ENCODE measurements around the gene RPS19.
"Not testable (repeated sequence)": the region's sequence is repeated elsewhere in the genome, so short reads cannot be mapped to it uniquely, and the experiment has no call there.

RPS19 gene

GRCh38 chr19:41911889-41912731 lies 52.1 kb downstream of the RPS19 start:
- Histone ChIP-seq H3K4me3 (no peak overlapping the region), H3K27me3 (peaks cover 0 to 59% of the 10 kb centered on the region in 2 donors), H3K27ac (no peak overlapping the region), H3K36me3 (peaks cover 0 to 13% (median 0%) of the 10 kb centered on the region in 3 donors), H3K9me3 (no peaks in the 10 kb centered on the region), H3K4me1 (peaks cover 0 to 16% (median 7%) of the 10 kb centered on the region in 4 donors)
- intact Hi-C loops (cut with DNase I; ENCODE audit: low total_unique reads): loop anchor here (2.0 kb wide), 1 partner anchor 399 kb away; no protein-coding TSS in a partner anchor
- TF ChIP-seq, protein P1, sequence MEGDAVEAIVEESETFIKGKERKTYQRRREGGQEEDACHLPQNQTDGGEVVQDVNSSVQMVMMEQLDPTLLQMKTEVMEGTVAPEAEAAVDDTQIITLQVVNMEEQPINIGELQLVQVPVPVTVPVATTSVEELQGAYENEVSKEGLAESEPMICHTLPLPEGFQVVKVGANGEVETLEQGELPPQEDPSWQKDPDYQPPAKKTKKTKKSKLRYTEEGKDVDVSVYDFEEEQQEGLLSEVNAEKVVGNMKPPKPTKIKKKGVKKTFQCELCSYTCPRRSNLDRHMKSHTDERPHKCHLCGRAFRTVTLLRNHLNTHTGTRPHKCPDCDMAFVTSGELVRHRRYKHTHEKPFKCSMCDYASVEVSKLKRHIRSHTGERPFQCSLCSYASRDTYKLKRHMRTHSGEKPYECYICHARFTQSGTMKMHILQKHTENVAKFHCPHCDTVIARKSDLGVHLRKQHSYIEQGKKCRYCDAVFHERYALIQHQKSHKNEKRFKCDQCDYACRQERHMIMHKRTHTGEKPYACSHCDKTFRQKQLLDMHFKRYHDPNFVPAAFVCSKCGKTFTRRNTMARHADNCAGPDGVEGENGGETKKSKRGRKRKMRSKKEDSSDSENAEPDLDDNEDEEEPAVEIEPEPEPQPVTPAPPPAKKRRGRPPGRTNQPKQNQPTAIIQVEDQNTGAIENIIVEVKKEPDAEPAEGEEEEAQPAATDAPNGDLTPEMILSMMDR (IDR thresholded peaks at IDR 0.05): no peak
- no peak for DNase-seq

DNA sequence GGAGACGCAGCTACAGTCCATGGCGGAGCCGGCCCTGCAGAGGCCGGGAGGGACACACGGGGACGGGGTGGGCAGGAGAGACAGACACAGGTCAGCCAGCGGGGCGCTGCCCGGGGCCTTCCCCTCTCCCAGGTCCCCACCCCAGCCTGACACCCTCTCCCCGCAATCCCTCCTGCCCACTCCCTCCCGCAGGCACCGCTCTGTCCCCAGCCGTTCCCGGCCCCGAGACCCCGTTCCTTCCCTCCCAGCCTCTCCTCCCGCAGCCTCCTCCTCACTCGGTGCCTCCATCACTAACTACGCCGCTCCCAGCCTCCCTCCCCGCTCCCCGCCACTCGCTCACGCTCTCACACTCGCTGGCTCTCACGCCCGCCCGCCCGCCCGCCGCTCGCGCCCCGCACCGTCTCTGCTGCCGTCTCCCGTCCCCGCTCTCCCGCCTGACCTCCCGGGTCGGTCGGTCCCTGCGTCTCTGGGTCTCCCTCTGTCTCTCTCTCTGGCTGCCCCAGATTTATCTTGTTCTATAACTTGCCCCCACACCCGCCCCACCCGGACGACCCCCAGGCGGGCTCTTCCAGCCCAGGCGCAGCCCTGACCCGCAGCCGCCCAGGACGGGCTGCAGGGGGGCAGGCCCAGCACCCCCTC lies 53.0 kb downstream of the RPS19 start:
- no peak overlapping the region for H3K4me3 ChIP-seq
- peaks cover 0 to 4% (median 0%) of the 10 kb centered on the region in 3 donors for H3K36me3 ChIP-seq
- peaks cover 0 to 68% of the 10 kb centered on the region in 2 donors for H3K27me3 ChIP-seq

GRCh38 chr19:41913538-41914423 lies 53.7 kb downstream of the RPS19 start:
- intact Hi-C loops (cut with DNase I; ENCODE audit: low total_unique reads): loop anchor here (2.0 kb wide), 1 partner anchor 397 kb away; no protein-coding TSS in a partner anchor
- TF ChIP-seq, protein P1 (IDR thresholded peaks at IDR 0.05): no peak
- Histone ChIP-seq H3K4me1 (peaks cover 0 to 16% (median 7%) of the 10 kb centered on the region in 4 donors), H3K27me3 (peaks cover 0 to 71% of the 10 kb centered on the region in 2 donors), H3K4me3 (no peak overlapping the region), H3K27ac (no peak overlapping the region), H3K36me3 (no peaks in the 10 kb centered on the region), H3K9me3 (no peaks in the 10 kb centered on the region)
- no peak for DNase-seq

More for the DNA sequence above, 53.0 kb downstream of the RPS19 start:
- Histone ChIP-seq H3K27ac (no peak overlapping the region), H3K9me3 (no peaks in the 10 kb centered on the region), H3K4me1 (peaks cover 0 to 16% (median 7%) of the 10 kb centered on the region in 4 donors)
- intact Hi-C loops (cut with DNase I; ENCODE audit: low total_unique reads): loop anchor here (2.0 kb wide), 1 partner anchor 398 kb away; no protein-coding TSS in a partner anchor
- DNase-seq: no peak
- TF ChIP-seq, protein P1 (IDR thresholded peaks at IDR 0.05): no peak

DNA sequence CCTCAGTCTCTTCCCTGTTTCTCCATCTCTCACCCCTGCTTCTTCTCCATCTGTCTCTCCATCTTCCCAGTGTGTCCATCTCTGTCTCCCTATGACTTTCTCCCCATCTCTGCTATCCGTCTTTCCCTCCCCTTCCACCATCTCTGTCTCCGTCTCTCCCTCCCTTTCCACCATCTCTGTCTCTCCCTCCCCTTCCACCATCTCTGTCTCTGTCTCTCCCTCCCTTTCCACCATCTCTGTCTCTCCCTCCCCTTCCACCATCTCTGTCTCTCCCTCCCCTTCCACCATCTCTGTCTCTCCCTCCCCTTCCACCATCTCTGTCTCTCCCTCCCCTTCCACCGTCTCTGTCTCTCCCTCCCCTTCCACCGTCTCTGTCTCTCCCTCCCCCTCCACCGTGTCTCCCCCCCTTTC lies 54.4 kb downstream of the RPS19 start:
- Histone ChIP-seq H3K27me3 (peaks cover 0 to 78% of the 10 kb centered on the region in 2 donors), H3K4me1 (peaks cover 0 to 16% (median 7%) of the 10 kb centered on the region in 4 donors)
- intact Hi-C loops (cut with DNase I; ENCODE audit: low total_unique reads); H3K9me3 ChIP-seq; H3K27ac ChIP-seq; DNase-seq; H3K4me3 ChIP-seq; H3K36me3 ChIP-seq: not testable (repeated sequence)

DNA sequence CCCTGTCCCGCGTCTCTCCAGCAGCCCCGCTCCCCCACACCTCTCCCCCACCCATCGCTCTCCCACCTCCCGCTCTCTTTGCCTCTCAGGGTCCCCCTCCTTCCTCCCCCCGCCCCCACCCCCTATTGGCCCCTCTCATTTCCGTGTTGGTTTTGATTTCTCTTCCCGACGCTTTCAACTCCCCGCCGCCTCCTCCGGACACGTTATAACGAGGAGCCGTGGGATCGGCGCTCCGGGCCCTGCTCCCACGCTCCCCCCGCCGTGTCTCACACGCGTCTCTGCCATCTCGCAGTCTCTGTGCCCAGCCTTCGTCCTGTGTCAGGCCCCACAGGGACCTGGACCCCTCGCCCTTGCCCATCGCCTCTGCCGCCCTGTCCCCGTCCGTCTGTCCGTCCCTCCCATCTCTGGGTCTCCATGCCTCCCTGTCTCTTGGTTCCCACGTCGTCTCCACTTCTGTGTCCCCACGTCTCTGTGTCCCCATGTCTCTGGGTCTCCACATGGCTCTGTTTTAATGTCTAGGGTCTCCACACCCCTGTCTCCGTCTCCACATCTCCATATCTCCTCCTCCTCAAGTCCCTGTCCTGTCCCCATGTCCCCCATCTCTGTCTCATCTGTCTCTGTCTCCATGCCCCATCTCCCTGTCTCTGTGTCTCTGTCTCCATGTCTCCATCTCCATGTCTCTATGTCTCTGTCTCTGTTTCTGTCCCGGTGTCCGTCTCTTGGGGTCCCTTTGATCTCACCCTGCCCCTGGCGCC lies 55.1 kb downstream of the RPS19 start:
- Histone ChIP-seq H3K9me3 (no peaks in the 10 kb centered on the region), H3K27me3 (peaks cover 0 to 86% of the 10 kb centered on the region in 2 donors), H3K4me1 (peaks cover 0 to 16% (median 7%) of the 10 kb centered on the region in 4 donors), H3K4me3 (no peak overlapping the region), H3K36me3 (no peaks in the 10 kb centered on the region), H3K27ac (no peak overlapping the region)
- TF ChIP-seq, protein P1 (IDR thresholded peaks at IDR 0.05): no peak
- no peak for DNase-seq
- intact Hi-C loops (cut with DNase I; ENCODE audit: low total_unique reads): no loop called here
